ENCODE measurements around the gene EP300. TPM values are rescaled to one million over a fixed set of nuclear protein-coding genes. Genes with fewer than 3 reads are reported as not detected.

Gene EP300
- total RNA-seq, 3 donors from 2014 or later, result 61.7 to 92.1 (median 88.1) TPM

GRCh38 chr22:41110968-41111367 is 18.6 kb downstream of the EP300 start:
- intact Hi-C loops (cut with DNase I, micrococcal nuclease), result no loop called here
- ATAC-seq, result no peak
- no peaks in the 10 kb centered on the region for H3K9me3 ChIP-seq
- TF ChIP-seq CTCF (IDR thresholded peaks at IDR 0.05), result no peak
- no peaks in the 10 kb centered on the region for H3K36me3 ChIP-seq (ENCODE audit: low read depth)
- no peak overlapping the region for H3K4me3 ChIP-seq
- no peak for DNase-seq
- H3K4me1 ChIP-seq (ENCODE audit: low read depth), result peaks cover 9% of the 10 kb centered on the region

DNA sequence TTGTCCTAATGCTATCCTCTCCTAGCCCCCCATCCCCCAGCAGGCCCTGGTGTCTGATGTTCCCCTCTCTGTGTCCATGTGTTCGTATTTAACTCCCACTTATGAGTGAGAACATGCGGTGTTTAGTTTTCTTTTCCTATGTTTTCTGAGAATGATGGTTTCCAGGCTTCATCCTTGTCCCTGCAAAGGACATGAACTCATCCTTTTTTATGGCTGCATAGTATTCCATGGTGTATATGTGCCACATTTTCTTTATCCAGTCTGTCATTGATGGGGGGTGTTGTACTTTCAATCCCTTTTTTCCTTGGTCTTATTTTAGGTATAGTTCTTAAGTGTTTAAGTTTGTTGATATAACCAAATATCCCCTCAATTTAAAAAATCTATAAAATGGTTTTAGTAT is 23.9 kb downstream of the EP300 start:
- Histone ChIP-seq H3K4me1 (ENCODE audit: low read depth) (no peaks in the 10 kb centered on the region), H3K9me3 (no peaks in the 10 kb centered on the region), H3K4me3 (no peak overlapping the region), H3K36me3 (ENCODE audit: low read depth) (peaks cover 6% of the 10 kb centered on the region)
- TF ChIP-seq CTCF (IDR thresholded peaks at IDR 0.05), result no peak
- ATAC-seq (no peak), DNase-seq (no peak)
- intact Hi-C loops (cut with DNase I, micrococcal nuclease), result no loop called here

GRCh38 chr22:41117127-41117965 is 25.0 kb downstream of the EP300 start:
- H3K36me3 ChIP-seq (ENCODE audit: low read depth), result peaks cover 6% of the 10 kb centered on the region
- no peak for TF ChIP-seq CTCF (IDR thresholded peaks at IDR 0.05)
- intact Hi-C loops (cut with DNase I, micrococcal nuclease), result no loop called here

DNA sequence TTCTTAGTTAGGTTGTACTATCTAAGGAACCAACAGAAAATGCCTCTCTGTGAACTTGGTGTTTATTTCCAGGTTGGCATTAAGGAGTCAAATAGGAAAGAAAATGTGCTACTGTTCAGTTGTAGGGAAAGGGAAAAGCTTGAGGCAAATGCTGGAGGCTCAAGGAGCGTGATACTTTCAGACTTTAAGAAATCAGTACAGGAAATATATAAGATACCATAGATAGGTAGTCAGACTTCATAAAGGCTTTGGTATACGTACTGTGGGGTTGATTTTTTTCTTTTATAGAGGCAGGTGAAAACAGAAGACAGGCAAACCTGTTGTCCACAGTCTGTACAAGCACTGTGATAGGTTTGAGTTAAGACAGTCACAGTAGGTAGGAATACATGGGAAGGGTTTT is 30.8 kb downstream of the EP300 start:
- intact Hi-C loops (cut with DNase I, micrococcal nuclease), result loop anchor here in 1 of 2 donors (10.0 kb wide), 1 partner anchor 198 kb away; no protein-coding TSS in a partner anchor
- no peaks in the 10 kb centered on the region for H3K9me3 ChIP-seq
- H3K36me3 ChIP-seq (ENCODE audit: low read depth), result peaks cover 22% of the 10 kb centered on the region
- no peak for DNase-seq
- no peak for ATAC-seq
- TF ChIP-seq CTCF (IDR thresholded peaks at IDR 0.05), result no peak
- H3K4me1 ChIP-seq (ENCODE audit: low read depth), result no peaks in the 10 kb centered on the region
- H3K4me3 ChIP-seq, result no peak overlapping the region

More at GRCh38 chr22:41117127-41117965, 25.0 kb downstream of the EP300 start:
- Histone ChIP-seq H3K4me1 (ENCODE audit: low read depth) (no peaks in the 10 kb centered on the region), H3K4me3 (no peak overlapping the region), H3K9me3 (no peaks in the 10 kb centered on the region)
- ATAC-seq (no peak), DNase-seq (no peak)

- Histone ChIP-seq H3K4me3 (no peak overlapping the region), H3K36me3 (ENCODE audit: low read depth) (peaks cover 23% of the 10 kb centered on the region), H3K4me1 (ENCODE audit: low read depth) (no peaks in the 10 kb centered on the region), H3K9me3 (no peaks in the 10 kb centered on the region)
- ATAC-seq, result no peak
- TF ChIP-seq CTCF (IDR thresholded peaks at IDR 0.05), result no peak
- intact Hi-C loops (cut with DNase I, micrococcal nuclease), result loop anchor here in 1 of 2 donors (10.0 kb wide), 1 partner anchor 199 kb away; no protein-coding TSS in a partner anchor
- DNase-seq, result no peak
Observed at GRCh38 chr22:41124086-41124485, 31.7 kb downstream of the EP300 start.

Data from mucosa of descending colon (tissue), 3 donors.